Embryonic facial prominence (tissue), 1 donor: ENCODE data around the gene SLC1A4.

Source experiments
- DNase-seq: peaks from one replicate; pipeline ENCODE4 v3.0.0-alpha.2; 2016; ENCODE audit errors: extremely low spot score

SLC1A4 gene

DNA sequence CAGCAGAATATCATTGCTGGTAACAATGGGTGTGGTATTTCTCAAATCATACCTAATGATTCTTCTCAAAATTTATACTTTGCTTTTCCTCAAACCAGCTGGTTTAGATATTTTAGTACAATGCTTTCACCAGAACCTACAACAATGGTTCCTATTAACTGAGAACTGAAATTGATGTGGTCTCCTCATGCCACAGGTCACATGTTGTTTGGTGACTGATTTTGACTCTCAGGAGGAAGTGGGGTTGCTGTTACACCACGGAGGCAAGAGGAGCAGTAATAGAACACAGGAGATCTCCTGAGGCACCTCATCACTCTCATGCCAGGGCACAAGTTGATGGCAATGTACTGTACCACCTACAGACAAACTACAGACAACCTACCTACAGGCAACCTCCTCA is 64.0 kb downstream of the SLC1A4 start:
- DNase-seq = no peak

GRCh38 chr2:65054749-65055421 is 65.7 kb downstream of the SLC1A4 start:
- DNase-seq = no peak

DNA sequence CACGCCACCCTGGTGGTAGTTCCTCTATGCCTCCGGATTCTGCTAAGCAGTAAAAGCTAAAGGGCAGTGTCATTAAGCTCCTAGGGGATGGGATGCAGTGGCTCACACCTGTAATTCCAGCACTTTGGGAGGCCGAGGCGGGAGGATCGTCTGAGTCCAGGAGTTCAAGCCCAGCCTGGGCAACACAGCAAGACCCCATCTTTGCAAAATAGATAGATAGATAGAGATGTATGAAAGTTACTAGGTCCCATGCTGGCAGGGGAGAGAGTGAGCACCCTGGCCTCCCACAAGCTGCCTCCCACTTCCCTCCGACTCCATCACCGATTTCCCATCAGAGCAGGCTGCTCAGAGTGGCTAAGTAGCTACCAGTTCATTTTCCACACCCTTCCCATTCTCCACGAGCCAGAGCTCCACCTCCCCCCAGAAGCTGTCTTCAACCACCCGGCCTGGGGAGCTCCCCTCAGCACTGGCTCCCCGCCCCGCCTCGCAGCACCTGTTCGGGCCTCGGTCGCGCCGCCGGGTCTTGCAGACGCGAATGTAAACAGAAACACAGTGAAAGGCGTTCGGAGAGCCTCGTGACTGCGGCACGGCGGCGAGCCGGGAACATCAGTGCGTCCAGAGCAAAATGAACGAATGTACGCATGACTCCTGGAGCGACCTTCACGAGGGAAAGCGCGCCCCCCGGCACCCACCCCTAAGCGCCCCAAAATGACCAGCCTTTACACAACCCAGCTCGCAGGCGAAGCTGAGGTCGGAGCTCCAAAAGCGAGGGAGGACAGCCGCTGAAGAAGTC is 66.4 kb downstream of the SLC1A4 start:
- DNase-seq = peak; percentile 17

DNA sequence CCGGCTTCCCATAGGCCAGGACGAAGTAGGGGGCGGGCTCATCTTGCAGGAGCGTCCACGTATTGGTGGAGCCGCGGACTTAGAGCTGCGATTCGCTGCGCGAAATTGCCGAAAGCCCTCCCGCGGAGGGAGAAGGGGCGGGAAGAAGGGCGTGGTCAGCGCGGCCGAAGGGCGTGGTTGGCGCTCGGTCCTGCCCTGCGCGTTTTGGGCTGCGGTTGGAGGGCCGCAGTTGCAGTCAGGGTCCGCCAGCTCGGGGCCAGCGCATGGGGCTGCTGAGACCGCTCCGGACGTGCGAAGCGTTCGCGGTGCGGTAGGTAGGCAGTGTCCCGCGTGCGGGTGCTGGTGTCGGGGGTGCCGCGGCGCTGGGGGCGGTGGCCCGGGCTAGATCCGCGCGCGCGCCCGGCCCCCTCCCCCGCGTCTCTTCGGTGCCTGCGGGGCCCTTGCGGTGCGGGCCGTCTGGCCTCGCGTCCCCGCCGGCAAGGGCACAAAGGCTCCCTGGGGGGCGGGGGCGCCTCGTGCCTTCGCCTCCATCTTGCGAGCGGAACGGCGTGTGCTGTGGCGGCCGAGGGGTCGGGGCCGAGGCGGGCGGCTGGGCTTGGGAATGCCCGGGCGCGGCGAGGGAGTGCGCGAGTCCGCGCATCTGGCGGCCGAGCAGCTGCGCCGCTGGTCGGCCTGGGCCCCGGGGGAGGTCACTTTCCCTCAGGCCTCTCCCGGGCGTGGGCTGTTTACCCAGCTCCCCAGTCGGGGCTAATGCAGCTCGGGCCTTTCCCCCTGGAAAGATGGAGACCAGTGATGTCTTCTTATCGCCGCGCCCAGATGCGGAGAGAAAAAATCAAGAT is 67.2 kb downstream of the SLC1A4 start, which contains the start of gene CEP68:
Gene CEP68, plus strand, starts transcription at position 202 of the 839 bp plus-strand sequence. CDS start 13,029 bp downstream, outside the sequence.
- DNase-seq = peak; percentile 95

- DNase-seq = no peak
These were observed 67.8 kb downstream of the SLC1A4 start for GRCh38 chr2:65057054-65057375.

GRCh38 chr2:65057391-65058052 is 68.3 kb downstream of the SLC1A4 start:
- DNase-seq = no peak

DNA sequence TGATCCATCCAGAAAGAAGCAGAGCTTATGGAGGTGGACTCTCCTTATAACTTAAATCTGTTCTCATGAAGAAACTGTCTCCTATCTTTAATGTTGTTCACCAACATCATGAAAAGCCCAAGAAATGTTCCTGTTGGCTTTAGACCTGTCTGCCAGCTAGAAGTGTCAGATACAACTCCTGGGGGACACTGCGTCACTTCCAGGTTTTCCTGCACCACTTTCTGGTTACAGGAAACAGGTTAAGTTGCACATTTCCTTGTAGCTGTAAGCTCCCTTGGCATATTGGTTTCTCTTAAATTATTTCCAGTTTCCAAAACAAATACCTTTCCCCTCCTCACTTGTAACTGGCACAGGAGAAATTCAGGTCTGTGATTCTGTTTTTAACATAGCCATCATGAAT is 69.9 kb downstream of the SLC1A4 start:
- DNase-seq = no peak

DNA sequence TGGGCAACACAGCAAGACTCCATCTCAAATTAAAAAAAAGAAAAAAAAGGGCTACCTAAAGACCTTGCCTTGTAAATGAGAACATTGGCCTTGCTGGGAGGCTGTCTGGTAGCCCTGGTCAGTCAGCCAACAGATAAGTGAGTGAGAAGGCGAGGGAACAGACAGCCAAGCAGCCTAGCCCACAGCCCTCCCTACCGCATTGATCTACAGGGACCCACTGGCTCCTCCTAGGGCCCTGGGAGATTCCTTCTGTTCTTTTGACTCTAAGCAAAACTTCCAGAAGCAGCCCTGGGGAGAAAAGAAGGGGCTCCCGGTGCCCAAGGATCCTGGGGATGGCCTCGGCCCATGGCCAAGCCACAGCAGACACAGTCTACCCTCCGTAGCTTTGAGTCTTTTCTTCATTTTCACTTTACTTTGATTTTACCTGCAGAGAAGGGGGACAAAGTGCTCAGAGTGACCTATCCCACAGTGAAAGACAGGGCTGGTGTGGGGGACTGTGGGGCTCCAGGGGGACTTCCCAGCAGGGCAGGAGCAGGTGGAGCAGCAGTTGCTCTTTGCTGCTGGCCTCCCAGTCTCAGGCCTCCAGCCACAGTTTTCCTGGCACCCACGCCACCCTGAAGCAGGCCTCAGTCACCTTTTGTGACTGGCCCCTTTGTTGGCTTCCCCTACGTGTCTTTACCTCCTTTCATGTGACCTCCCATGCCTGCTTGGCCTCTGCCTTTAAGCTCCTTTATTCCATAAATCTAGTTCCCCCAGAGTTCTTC is 72.1 kb downstream of the SLC1A4 start:
- DNase-seq = no peak

DNA sequence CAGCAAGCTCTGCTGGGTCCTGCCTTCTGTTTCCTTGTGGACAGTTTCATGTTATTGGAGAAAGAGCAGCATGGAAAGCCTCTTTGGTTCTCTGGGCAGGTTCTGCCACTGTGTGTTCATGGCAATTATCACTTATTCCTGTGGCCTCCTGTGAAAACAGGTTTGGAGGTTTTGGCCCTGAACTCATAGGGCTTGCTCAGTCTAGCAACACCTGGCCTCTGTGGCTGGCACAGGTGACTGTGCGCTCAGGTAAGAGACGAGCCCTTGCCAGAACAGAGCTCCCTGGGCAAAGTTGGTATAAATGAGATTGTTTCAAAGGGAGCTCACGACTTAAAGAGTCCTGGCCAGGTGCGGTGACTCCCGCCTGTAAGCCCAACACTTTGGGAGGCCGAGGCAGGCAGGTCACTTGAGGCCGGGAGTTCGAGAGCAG is 72.7 kb downstream of the SLC1A4 start:
- DNase-seq = no peak

GRCh38 chr2:65062843-65063825 is 73.9 kb downstream of the SLC1A4 start:
- DNase-seq = no peak

GRCh38 chr2:65064728-65065552 is 75.7 kb downstream of the SLC1A4 start:
- DNase-seq = no peak

GRCh38 chr2:65067806-65068553 is 78.8 kb downstream of the SLC1A4 start:
- DNase-seq = no peak

- no peak for DNase-seq
These were observed 80.2 kb downstream of the SLC1A4 start for GRCh38 chr2:65069439-65069824.

DNA sequence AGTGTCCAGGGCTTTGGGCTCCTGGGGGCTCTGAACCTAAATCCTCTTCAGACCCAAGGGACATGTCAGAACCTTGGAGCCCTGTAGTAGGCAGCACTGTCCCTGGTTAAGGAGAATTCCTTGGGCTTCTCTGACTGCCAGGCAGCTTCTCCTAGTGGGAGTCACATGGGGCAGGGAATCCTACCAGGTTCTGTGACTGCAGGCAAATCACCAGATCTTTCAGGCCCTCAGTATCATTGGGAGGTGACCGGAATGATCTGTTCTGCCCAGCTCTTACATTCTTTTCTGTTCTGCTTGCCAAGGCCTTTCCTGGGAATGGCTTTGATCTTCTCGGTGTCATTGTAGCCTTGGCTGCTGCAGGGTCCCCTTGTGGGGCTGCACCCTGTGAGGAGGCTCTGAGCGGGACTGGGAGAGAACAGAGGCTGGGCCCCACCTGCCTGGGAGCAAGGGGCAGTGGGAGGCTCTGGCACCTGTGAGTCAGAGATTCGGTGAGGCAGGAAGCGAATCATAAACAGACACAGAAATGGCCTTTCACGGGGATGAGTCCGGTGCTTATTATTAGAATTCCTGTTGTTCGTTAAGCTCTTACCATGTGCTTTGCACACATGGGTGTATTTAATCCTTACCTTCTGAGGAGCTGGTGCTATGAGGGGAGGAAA is 81.1 kb downstream of the SLC1A4 start:
- DNase-seq = no peak

DNA sequence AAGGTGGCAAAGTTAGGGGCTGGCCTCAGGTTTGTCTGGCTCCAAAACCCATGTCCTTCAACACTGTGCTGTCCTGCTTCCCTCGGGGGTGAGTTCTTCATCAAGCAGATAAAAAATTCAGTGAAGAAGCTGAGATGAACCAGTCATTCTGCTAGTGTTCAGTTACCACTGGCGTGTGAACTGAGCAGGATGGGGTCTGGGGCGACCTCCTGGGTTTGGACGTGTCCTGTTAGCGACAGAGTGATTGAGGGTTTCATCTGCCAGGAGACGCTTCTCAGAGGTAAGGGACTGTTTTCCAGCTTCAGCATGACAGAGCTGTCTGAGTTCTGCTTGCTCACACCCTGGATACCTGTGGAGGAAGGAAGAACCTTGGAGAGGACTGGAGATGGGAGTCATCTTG is 81.7 kb downstream of the SLC1A4 start:
- DNase-seq = no peak

DNA sequence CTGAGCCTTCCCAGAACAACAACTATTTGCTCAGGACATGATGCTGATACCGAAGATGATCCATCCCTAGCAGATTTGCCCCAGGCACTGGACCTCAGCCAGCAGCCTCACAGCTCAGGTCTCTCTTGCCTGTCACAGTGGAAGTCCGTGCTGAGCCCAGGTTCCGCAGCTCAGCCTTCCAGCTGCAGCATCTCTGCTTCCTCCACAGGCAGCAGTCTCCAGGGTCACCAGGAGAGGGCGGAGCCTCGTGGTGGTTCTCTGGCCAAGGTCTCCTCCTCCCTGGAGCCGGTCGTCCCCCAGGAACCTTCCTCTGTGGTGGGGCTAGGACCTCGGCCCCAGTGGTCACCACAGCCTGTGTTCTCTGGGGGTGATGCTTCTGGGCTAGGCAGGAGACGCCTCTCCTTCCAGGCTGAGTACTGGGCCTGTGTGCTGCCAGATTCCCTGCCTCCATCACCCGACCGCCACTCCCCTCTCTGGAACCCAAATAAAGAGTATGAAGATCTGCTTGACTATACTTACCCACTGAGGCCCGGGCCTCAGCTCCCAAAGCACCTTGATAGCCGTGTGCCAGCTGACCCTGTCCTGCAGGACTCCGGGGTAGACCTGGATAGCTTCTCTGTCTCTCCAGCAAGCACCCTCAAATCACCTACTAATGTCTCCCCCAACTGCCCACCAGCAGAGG is 82.4 kb downstream of the SLC1A4 start:
- no peak for DNase-seq
